IMR-90 (cell line): ENCODE results near the gene SPATA13. TPM values are rescaled to one million over a fixed set of nuclear protein-coding genes. Genes with fewer than 3 reads are reported as not detected.

Experiments used
- ATAC-seq: fragments of 200-7000 bp; cut with Tn5 transposase; 2 replicates; pipeline ENCODE4 v1.9.1; 2020; ENCODE audit warnings: low read depth, mild to moderate bottlenecking, moderate library complexity
- BruUV-seq: library from RNA; stranded (reverse); fragments of 400-500 nt; replicated peaks from 2 replicates; lab custom pipeline; 2021; lab: Mats Ljungman, UMichigan
- CTCF ChIA-PET: fragments of 300-600 bp; formaldehyde crosslinking; extraction: SDS; loops from one replicate; lab custom pipeline; 2021; ENCODE audit warnings: antibody characterized with exemption; lab: Yijun Ruan, JAX
- POLR2A ChIA-PET: fragments of 300-600 bp; sonication (Branson Sonifier 250); formaldehyde crosslinking; loops from one replicate; lab custom pipeline; 2022; ENCODE audit warnings: antibody characterized with exemption; ENCODE audit not compliant: unreplicated experiment; lab: Charles Lee
- DNase-seq: peaks from one replicate; pipeline ENCODE4 v3.0.0; 2013
- H2AFZ ChIP-seq: replicated peaks from 2 replicates; pipeline ENCODE3; 2013; ENCODE audit warnings: low read length, mild to moderate bottlenecking; ENCODE audit not compliant: poor library complexity
- H2AK5ac ChIP-seq: 2 replicates; pipeline ENCODE4 v1.6.1; 2013; ENCODE audit warnings: low read depth, low read length, inconsistent platforms
- H2AK9ac ChIP-seq: replicated peaks from 2 replicates; pipeline ENCODE3; 2013; ENCODE audit warnings: mild to moderate bottlenecking, low read depth, low read length, moderate library complexity; ENCODE audit not compliant: poor library complexity
- H2BK120ac ChIP-seq: 2 replicates; pipeline ENCODE4 v1.6.1; 2013; ENCODE audit warnings: low read depth, low read length, inconsistent platforms
- H2BK15ac ChIP-seq: 3 replicates; pipeline ENCODE4 v1.6.1; 2013; ENCODE audit warnings: low read depth, low read length, inconsistent platforms
- H2BK20ac ChIP-seq: 2 replicates; pipeline ENCODE4 v1.6.1; 2013; ENCODE audit warnings: low read depth, mild to moderate bottlenecking, inconsistent platforms, low read length, moderate library complexity
- H2BK5ac ChIP-seq: 2 replicates; pipeline ENCODE4 v1.6.1; 2013; ENCODE audit warnings: mild to moderate bottlenecking, low read depth, low read length, inconsistent platforms; ENCODE audit not compliant: poor library complexity, severe bottlenecking
- H3K14ac ChIP-seq: replicated peaks from 2 replicates; pipeline ENCODE4 v1.6.1; 2013; ENCODE audit warnings: low read depth, low read length, inconsistent platforms
- H3K18ac ChIP-seq: 2 replicates; pipeline ENCODE4 v1.6.1; 2013; ENCODE audit warnings: low read depth, low read length, control low read depth
- H3K23ac ChIP-seq: 2 replicates; pipeline ENCODE4 v1.6.1; 2013; ENCODE audit warnings: low read depth, low read length, inconsistent platforms
- H3K27ac ChIP-seq: 2 replicates; pipeline ENCODE4 v1.5.1; 2013; ENCODE audit warnings: mild to moderate bottlenecking, control low read depth, low read length; ENCODE audit not compliant: insufficient read depth
- H3K27me3 ChIP-seq: 2 replicates; pipeline ENCODE4 v1.6.1; 2013; ENCODE audit warnings: low read length; ENCODE audit not compliant: control insufficient read depth, insufficient read depth
- H3K36me3 ChIP-seq: 2 replicates; pipeline ENCODE4 v1.6.1; 2013; ENCODE audit warnings: low read length, mixed read lengths; ENCODE audit not compliant: control insufficient read depth, insufficient read depth
- H3K4ac ChIP-seq: 2 replicates; pipeline ENCODE4 v1.6.1; 2013; ENCODE audit warnings: low read depth, low read length, inconsistent platforms
- H3K4me1 ChIP-seq: 2 replicates; pipeline ENCODE4 v1.6.1; 2013; ENCODE audit warnings: low read length, mixed read lengths; ENCODE audit not compliant: control insufficient read depth, insufficient read depth
- H3K4me2 ChIP-seq: 2 replicates; pipeline ENCODE4 v1.6.1; 2013; ENCODE audit warnings: low read depth, mild to moderate bottlenecking, control low read depth, low read length, moderate library complexity
- H3K4me3 ChIP-seq: 2 replicates; pipeline ENCODE4 v1.5.1; 2013; ENCODE audit warnings: low read depth, mild to moderate bottlenecking, control low read depth, low read length, moderate library complexity; ENCODE audit not compliant: insufficient read depth
- H3K56ac ChIP-seq: 2 replicates; pipeline ENCODE4 v1.6.1; 2013; ENCODE audit warnings: low read length, inconsistent platforms; ENCODE audit not compliant: insufficient read depth; ENCODE audit errors: extremely low read depth
- H3K79me1 ChIP-seq, 2 experiments: 2 replicates each; pipeline ENCODE4 v1.6.1; 2013; ENCODE audit warnings: low read length in 2 of 2, inconsistent platforms in 1 of 2, low read depth in 1 of 2
- H3K9ac ChIP-seq: 2 replicates; pipeline ENCODE4 v1.6.1; 2013; ENCODE audit warnings: low read depth, low read length, control low read depth
- H3K9me1 ChIP-seq: 2 replicates; pipeline ENCODE4 v1.6.1; 2013; ENCODE audit warnings: low read length, inconsistent platforms; ENCODE audit not compliant: insufficient read depth
- H3K9me3 ChIP-seq: 2 replicates; pipeline ENCODE4 v1.6.1; 2013; ENCODE audit warnings: low read length; ENCODE audit not compliant: control insufficient read depth, insufficient read depth
- H4K20me1 ChIP-seq: 2 replicates; pipeline ENCODE4 v1.6.1; 2013; ENCODE audit warnings: low read length, inconsistent platforms; ENCODE audit not compliant: insufficient read depth
- H4K5ac ChIP-seq: 2 replicates; pipeline ENCODE4 v1.6.1; 2013; ENCODE audit warnings: mild to moderate bottlenecking, low read depth, low read length, control low read depth
- H4K8ac ChIP-seq, 2 experiments: 2 replicates each; pipeline ENCODE4 v1.6.1; 2013; ENCODE audit warnings: low read depth in 2 of 2, low read length in 2 of 2, control low read depth in 1 of 2, inconsistent platforms in 1 of 2
- H4K91ac ChIP-seq: 2 replicates; pipeline ENCODE4 v1.6.1; 2013; ENCODE audit warnings: low read depth, low read length, inconsistent platforms; ENCODE audit not compliant: insufficient read depth
- BHLHE40 ChIP-seq: fragments of 150-350 bp; IDR thresholded peaks from 2 replicates; pipeline ENCODE4 v1.6.1; 2016; ENCODE audit warnings: mild to moderate bottlenecking, low read depth, low read length
- CEBPB ChIP-seq: IDR thresholded peaks from 2 replicates; pipeline ENCODE4 v1.6.1; 2012; ENCODE audit warnings: low read depth, low read length, improper control_type of control experiment
- CHD1 ChIP-seq: IDR thresholded peaks from 2 replicates; pipeline ENCODE4 v1.6.1; 2012; ENCODE audit warnings: low read depth, low read length, improper control_type of control experiment
- MAFK ChIP-seq: IDR thresholded peaks from 2 replicates; pipeline ENCODE4 v1.6.1; 2012; ENCODE audit warnings: low read depth, low read length, improper control_type of control experiment
- MAZ ChIP-seq: IDR thresholded peaks from 2 replicates; pipeline ENCODE4 v1.6.1; 2012; ENCODE audit warnings: low read depth, mild to moderate bottlenecking, low read length, improper control_type of control experiment, moderate library complexity, borderline replicate concordance
- MXI1 ChIP-seq: IDR thresholded peaks from 2 replicates; pipeline ENCODE4 v1.6.1; 2012; ENCODE audit warnings: low read depth, mild to moderate bottlenecking, low read length, moderate library complexity, borderline replicate concordance
- NFE2L2 ChIP-seq: fragments of 150-350 bp; IDR thresholded peaks from 2 replicates; pipeline ENCODE4 v1.6.1; 2016; ENCODE audit warnings: low read depth, mild to moderate bottlenecking, low read length
- POLR2A ChIP-seq: IDR thresholded peaks from 2 replicates; pipeline ENCODE4 v1.6.1; 2012; ENCODE audit warnings: mild to moderate bottlenecking, low read depth, low read length
- RAD21 ChIP-seq: IDR thresholded peaks from 2 replicates; pipeline ENCODE4 v1.6.1; 2012; ENCODE audit warnings: low read length, improper control_type of control experiment
- RCOR1 ChIP-seq: IDR thresholded peaks from 2 replicates; pipeline ENCODE4 v1.6.1; 2012; ENCODE audit warnings: mild to moderate bottlenecking, low read length, improper control_type of control experiment; ENCODE audit not compliant: insufficient replicate concordance
- USF2 ChIP-seq: fragments of 150-350 bp; IDR thresholded peaks from 2 replicates; pipeline ENCODE4 v1.6.1; 2017; ENCODE audit warnings: mild to moderate bottlenecking, antibody characterized with exemption, low read length, low read depth
- WGBS, 2 experiments: methylation state at CpG; one replicate each; pipeline versions ENCODE4 v1.1.5 to v1.1.7; 2013; ENCODE audit warnings: missing lambda C conversion rate in 2 of 2; ENCODE audit not compliant: insufficient read length in 1 of 2; ENCODE audit errors: extremely low coverage in 2 of 2; 5-methylcytosine and 5-hydroxymethylcytosine counted together
- dilution Hi-C: fragments of 300-500 bp; cut with HindIII; formaldehyde crosslinking; loops from one replicate; pipeline ENCODE4 v1.14.3; 2018; ENCODE audit warnings: low sequenced_read_pairs; ENCODE audit not compliant: unreplicated experiment
- in situ Hi-C: fragments of 300-500 bp; cut with MboI; formaldehyde crosslinking; loops from 3 replicates; pipeline ENCODE4 v1.14.3; 2019; ENCODE audit warnings: low sequenced_read_pairs, inconsistent platforms, mixed read lengths
- intact Hi-C: fragments of 100-400 bp; cut with micrococcal nuclease; formaldehyde crosslinking; loops from 2 replicates; pipeline ENCODE4 v1.10.0; 2022
- polyA plus RNA-seq, 3 experiments: library from polyadenylated mRNA; depleted of rRNA; stranded (reverse); fragments of >200 nt; gene quantifications; 2 replicates each; pipeline ENCODE4 v1.2.3, GENCODE V29; 2012; ENCODE audit warnings: low replicate concordance in 1 of 3
- total RNA-seq: library from RNA; depleted of rRNA; stranded (reverse); fragments of >200 nt; gene quantifications from 2 replicates; pipeline ENCODE4 v1.2.3, GENCODE V29; 2012
- TF ChIP-seq, protein P1 (sequence below): conservative IDR thresholded peaks from 2 replicates; pipeline ENCODE4 v1.5.1; 2012; ENCODE audit warnings: mild to moderate bottlenecking, low read depth, low read length, improper control_type of control experiment

Gene SPATA13
- total and polyA plus RNA-seq, 2 of the 4 experiments (the other 2 are of a cell fraction): 10.5 to 12.5 TPM

DNA sequence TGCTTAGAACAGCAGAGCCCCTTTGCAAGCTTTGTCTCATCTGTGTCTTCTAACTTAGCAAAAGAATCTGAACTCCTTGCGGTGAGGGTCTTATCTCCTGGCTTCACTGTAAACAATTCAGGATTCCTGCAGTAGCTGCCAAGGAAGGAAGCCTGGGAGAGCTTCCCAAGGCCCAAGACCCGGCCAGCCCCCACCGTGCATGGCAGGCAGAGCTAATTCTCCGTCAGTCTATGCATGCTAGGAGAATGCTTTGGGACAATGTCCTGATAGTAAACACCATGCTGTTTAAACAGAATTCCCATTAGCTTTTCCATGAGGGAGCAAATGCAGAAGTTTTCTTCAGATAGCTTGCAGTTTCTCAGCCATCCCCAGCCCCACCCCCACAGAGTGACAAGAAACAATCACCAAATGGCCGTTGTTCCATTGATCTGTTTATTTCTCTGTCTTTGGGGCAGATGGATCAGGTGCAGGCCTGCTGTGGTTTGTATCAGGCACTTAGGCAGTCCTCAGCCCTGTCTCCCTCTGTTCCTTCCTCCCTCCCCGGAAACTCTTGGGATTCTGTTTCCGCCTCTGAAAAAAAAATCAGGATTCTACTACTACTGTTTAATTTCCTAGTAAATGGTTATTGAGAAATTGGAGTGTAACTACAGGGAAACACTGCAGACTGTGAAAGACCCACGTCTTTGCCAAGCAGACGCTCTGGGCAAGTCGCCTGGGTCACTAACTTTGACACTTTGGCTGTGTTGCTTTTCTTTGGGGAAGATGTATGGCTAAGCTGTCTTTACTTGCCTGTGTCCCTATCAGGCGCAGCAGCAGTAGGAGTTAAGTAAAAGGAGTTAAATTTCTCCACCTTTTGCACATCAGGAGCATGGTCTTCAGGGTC lies 40.7 kb upstream of the SPATA13 start:
- Histone ChIP-seq H3K23ac (0 out of 2 replicates have a peak overlapping the region, but pooled peaks have one; percentile 31), H3K36me3 (no peaks in the 10 kb centered on the region), H3K14ac (peak overlapping the region; percentile 52; the same call in 1 of the 2 replicates), H3K79me1 (no peaks in the 10 kb centered on the region), H3K4me1 (peaks cover 10% of the 10 kb centered on the region; the same call in 1 of the 2 replicates), H2BK15ac (no peak overlapping the region), H4K20me1 (no peaks in the 10 kb centered on the region), H3K9me3 (no peaks in the 10 kb centered on the region), H3K4me2 (peak overlapping the region; percentile 12; the same call in 1 of the 2 replicates), H2AFZ (peak overlapping the region; percentile 44), H2AK9ac (no peak overlapping the region), H3K18ac (no peak overlapping the region), H2BK20ac (peak overlapping the region; percentile 34), H3K27ac (no peak overlapping the region), H2BK5ac (no peak overlapping the region), H2BK120ac (no peak overlapping the region), H3K56ac (no peak overlapping the region), H4K8ac (peak overlapping the region in 1 of 2 experiments; percentile 35; a peak in 1 of 4 replicates), H3K4ac (no peak overlapping the region), H3K27me3 (no peaks in the 10 kb centered on the region), H4K91ac (no peak overlapping the region), H4K5ac (no peak overlapping the region), H3K9ac (no peak overlapping the region), H3K4me3 (no peak overlapping the region), H2AK5ac (no peak overlapping the region; the same call in 1 of the 2 replicates), H3K9me1 (0 out of 2 replicates have a peak, but pooled peaks cover 5% of the 10 kb centered on the region)
- POLR2A ChIA-PET: no interaction called here
- in situ Hi-C loops: no loop called here
- dilution Hi-C loops: no loop called here
- 29% methylated on average over 1 of the region's 11 CpGs; no CpG with 5 or more reads in 1 of the 2 experiments for WGBS, 2 experiments
- intact Hi-C loops: no loop called here
- CTCF ChIA-PET: interaction anchor here (1.4 kb wide), 1 partner anchor 11 kb away, joined by 4 read pairs; no protein-coding TSS in a partner anchor
- no TSS peak for BruUV-seq
- DNase-seq: peak; percentile 64
- no peak for TF ChIP-seq USF2
- no peak for TF ChIP-seq RCOR1
- no peak for TF ChIP-seq CEBPB
- TF ChIP-seq CHD1: no peak
- no peak for TF ChIP-seq NFE2L2
- TF ChIP-seq RAD21: no peak
- no peak for TF ChIP-seq MAFK
- TF ChIP-seq, protein P1, sequence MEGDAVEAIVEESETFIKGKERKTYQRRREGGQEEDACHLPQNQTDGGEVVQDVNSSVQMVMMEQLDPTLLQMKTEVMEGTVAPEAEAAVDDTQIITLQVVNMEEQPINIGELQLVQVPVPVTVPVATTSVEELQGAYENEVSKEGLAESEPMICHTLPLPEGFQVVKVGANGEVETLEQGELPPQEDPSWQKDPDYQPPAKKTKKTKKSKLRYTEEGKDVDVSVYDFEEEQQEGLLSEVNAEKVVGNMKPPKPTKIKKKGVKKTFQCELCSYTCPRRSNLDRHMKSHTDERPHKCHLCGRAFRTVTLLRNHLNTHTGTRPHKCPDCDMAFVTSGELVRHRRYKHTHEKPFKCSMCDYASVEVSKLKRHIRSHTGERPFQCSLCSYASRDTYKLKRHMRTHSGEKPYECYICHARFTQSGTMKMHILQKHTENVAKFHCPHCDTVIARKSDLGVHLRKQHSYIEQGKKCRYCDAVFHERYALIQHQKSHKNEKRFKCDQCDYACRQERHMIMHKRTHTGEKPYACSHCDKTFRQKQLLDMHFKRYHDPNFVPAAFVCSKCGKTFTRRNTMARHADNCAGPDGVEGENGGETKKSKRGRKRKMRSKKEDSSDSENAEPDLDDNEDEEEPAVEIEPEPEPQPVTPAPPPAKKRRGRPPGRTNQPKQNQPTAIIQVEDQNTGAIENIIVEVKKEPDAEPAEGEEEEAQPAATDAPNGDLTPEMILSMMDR: no peak
- TF ChIP-seq BHLHE40: no peak
- no peak for TF ChIP-seq MXI1
- no peak for TF ChIP-seq POLR2A
- no peak for TF ChIP-seq MAZ
- ATAC-seq: peak; percentile 71
